ENCODE data around the gene MBTD1.

MBTD1 gene

DNA sequence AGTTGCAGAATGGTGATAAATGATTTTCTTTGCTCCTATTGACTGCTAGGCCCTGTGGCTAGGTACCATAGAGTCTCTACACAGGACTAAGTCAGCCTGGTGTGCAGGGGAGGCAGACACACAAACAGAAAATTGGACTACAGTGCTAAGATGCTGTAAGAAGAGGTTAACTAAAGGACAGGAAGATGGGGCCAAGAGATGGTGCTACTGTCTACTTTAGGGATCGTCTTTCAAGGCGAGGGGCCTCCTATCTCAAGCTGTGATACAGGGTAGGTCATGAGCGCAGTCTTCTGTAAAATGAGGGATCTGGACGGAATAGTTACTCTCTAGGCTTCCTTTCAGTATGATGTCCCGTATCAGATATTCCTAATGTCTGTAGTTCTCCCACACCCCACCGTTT is 105.7 kb downstream of the MBTD1 start:
- Histone ChIP-seq H2BK15ac (ENCODE audit: low read depth, poor library complexity, severe bottlenecking) (no peak overlapping the region), H4K91ac (ENCODE audit: low read length) (no peak overlapping the region), H3K9me3 (ENCODE audit: control insufficient read depth, low read length) (no peaks in the 10 kb centered on the region), H3K79me1 (replicated peaks; ENCODE audit: low read length, poor library complexity, severe bottlenecking) (peaks cover 7% of the 10 kb centered on the region), H3K9ac (ENCODE audit: low read length) (peak overlapping the region; percentile 92), H3K27me3 (ENCODE audit: control insufficient read depth in 1 of 2, insufficient read depth in 1 of 2, low read length in 2 of 2) (no peaks in the 10 kb centered on the region), H3K18ac (ENCODE audit: low read depth in 1 of 2, low read length in 2 of 2) (no peak overlapping the region), H2AK5ac (ENCODE audit: low read length, severe bottlenecking) (no peak overlapping the region), H2AFZ (ENCODE audit: low read depth, low read length) (no peak overlapping the region), H3K4ac (ENCODE audit: low read depth in 1 of 2, low read length in 2 of 2) (peak overlapping the region in 1 of 2 experiments; percentile 94), H3K4me3 (ENCODE audit: insufficient read depth in 1 of 2, low read depth in 1 of 2, low read length in 2 of 2) (peak overlapping the region in 1 of 2 experiments; percentile 90), H3K14ac (ENCODE audit: low read length in 2 of 2) (peak overlapping the region in 1 of 2 experiments; percentile 7), H2BK120ac (ENCODE audit: low read depth, low read length) (no peak overlapping the region), H2BK5ac (ENCODE audit: low read depth, low read length, poor library complexity, severe bottlenecking) (no peak overlapping the region), H3K36me3 (ENCODE audit: control insufficient read depth in 1 of 2, insufficient read depth in 2 of 2, low read depth in 1 of 2, low read length in 2 of 2) (peaks cover 4 to 32% of the 10 kb centered on the region in 2 experiments), H3K4me1 (ENCODE audit: control insufficient read depth, insufficient read depth, low read depth, low read length) (peaks cover 6% of the 10 kb centered on the region), H3K27ac (ENCODE audit: low read length, poor library complexity, severe bottlenecking) (peak overlapping the region; percentile 87), H3K4me2 (ENCODE audit: low read length, poor library complexity, severe bottlenecking) (peak overlapping the region; percentile 82), H3K23ac (ENCODE audit: low read length in 2 of 2) (no peak overlapping the region), H4K8ac (ENCODE audit: low read length) (peak overlapping the region; percentile 12), H2BK12ac (ENCODE audit: low read length in 2 of 2) (no peak overlapping the region)
- 0% methylated on average over 3 of the region's 6 CpGs for WGBS
- DNase-seq, result peak; percentile 33

DNA sequence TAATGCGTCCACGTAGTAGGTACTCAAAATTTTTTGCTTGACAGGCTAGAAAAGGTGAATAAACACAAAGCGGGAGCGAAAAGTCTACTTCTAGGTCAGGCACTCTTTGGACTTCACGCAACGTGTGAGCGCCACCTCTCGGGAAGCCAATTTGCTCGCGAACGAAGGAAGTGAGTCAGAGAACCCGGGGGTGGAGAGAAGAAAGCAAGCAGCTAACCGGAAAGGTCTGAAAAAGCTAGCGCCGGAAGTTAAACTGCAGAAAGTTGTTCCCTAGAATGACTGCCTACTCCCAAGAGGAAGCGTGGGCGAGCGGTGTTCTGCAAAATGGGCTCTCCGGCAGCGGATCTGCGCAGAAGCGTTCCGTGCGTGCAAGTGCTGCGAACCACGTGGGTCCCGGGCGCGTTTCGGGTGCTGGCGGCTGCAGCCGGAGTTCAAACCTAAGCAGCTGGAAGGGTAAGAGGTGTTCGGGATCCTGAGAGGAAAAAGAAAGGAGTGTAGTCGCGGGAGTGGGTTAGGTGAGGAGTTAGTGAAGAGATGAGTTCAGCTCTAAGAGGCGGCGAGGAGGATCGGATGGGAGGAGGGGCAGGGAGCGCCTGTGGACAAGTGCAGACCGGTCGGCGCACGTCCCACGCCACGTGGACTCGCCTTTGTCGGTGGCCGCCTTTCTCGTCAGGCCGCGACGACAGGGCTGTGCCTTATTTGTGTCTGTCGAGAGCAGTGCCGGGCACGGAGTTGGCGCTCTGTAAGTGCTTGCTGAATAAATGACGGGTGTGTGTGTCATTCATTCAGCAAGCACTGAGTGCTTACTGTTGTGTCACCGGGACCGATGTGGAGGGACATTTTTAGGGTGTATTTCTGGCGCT is 106.4 kb downstream of the MBTD1 start, which contains the start of gene NME1:
NME1 (plus strand) TSS at position 350 of the 863 bp plus-strand sequence. CDS start 2,096 bp downstream, outside the sequence.
- Histone ChIP-seq H4K8ac (ENCODE audit: low read length) (peak within 1 kb of the TSS; percentile 94), H2BK120ac (ENCODE audit: low read depth, low read length) (peak within 1 kb of the TSS; percentile 42), H3K4ac (ENCODE audit: low read depth in 1 of 2, low read length in 2 of 2) (peak within 1 kb of the TSS; percentile 24 to 94), H4K91ac (ENCODE audit: low read length) (peak within 1 kb of the TSS; percentile 82), H3K9me3 (ENCODE audit: control insufficient read depth, low read length) (no peaks in the 10 kb centered on the region), H2BK15ac (ENCODE audit: low read depth, poor library complexity, severe bottlenecking) (no peak within 1 kb of the TSS), H2AK5ac (ENCODE audit: low read length, severe bottlenecking) (peak within 1 kb of the TSS; percentile 54), H2BK12ac (ENCODE audit: low read length in 2 of 2) (no peak within 1 kb of the TSS), H3K4me1 (ENCODE audit: control insufficient read depth, insufficient read depth, low read depth, low read length) (peaks cover 6% of the 10 kb centered on the region), H2AFZ (ENCODE audit: low read depth, low read length) (peak within 1 kb of the TSS; percentile 80), H3K23ac (ENCODE audit: low read length in 2 of 2) (peak within 1 kb of the TSS in 1 of 2 experiments; percentile 92), H3K4me2 (ENCODE audit: low read length, poor library complexity, severe bottlenecking) (peak within 1 kb of the TSS; percentile 82), H3K27me3 (ENCODE audit: control insufficient read depth in 1 of 2, insufficient read depth in 1 of 2, low read length in 2 of 2) (no peaks in the 10 kb centered on the region), H3K18ac (ENCODE audit: low read depth in 1 of 2, low read length in 2 of 2) (peak within 1 kb of the TSS; percentile 77 to 88), H3K36me3 (ENCODE audit: control insufficient read depth in 1 of 2, insufficient read depth in 2 of 2, low read depth in 1 of 2, low read length in 2 of 2) (peaks cover 4 to 25% of the 10 kb centered on the region in 2 experiments), H2BK5ac (ENCODE audit: low read depth, low read length, poor library complexity, severe bottlenecking) (peak within 1 kb of the TSS; percentile 66), H3K27ac (ENCODE audit: low read length, poor library complexity, severe bottlenecking) (peak within 1 kb of the TSS; percentile 91), H3K79me1 (replicated peaks; ENCODE audit: low read length, poor library complexity, severe bottlenecking) (peaks cover 4% of the 10 kb centered on the region), H3K9ac (ENCODE audit: low read length) (peak within 1 kb of the TSS; percentile 92), H3K14ac (ENCODE audit: low read length in 2 of 2) (peak within 1 kb of the TSS in 1 of 2 experiments; percentile 98), H3K4me3 (ENCODE audit: insufficient read depth in 1 of 2, low read depth in 1 of 2, low read length in 2 of 2) (peak within 1 kb of the TSS; percentile 90 to 98)
- DNase-seq, result peak; percentile 100
- under 1% methylated on average over 60 of the region's 60 CpGs for WGBS

- Histone ChIP-seq H3K9me3 (ENCODE audit: control insufficient read depth, low read length) (no peaks in the 10 kb centered on the region), H3K18ac (ENCODE audit: low read depth in 1 of 2, low read length in 2 of 2) (no peak overlapping the region), H3K4ac (ENCODE audit: low read depth in 1 of 2, low read length in 2 of 2) (no peak overlapping the region), H3K4me2 (ENCODE audit: low read length, poor library complexity, severe bottlenecking) (peak overlapping the region; percentile 76), H2BK120ac (ENCODE audit: low read depth, low read length) (peak overlapping the region; percentile 42), H2AK5ac (ENCODE audit: low read length, severe bottlenecking) (no peak overlapping the region), H3K27ac (ENCODE audit: low read length, poor library complexity, severe bottlenecking) (peak overlapping the region; percentile 91), H3K9ac (ENCODE audit: low read length) (peak overlapping the region; percentile 88), H3K23ac (ENCODE audit: low read length in 2 of 2) (no peak overlapping the region), H3K79me1 (replicated peaks; ENCODE audit: low read length, poor library complexity, severe bottlenecking) (peaks cover 4% of the 10 kb centered on the region), H2BK15ac (ENCODE audit: low read depth, poor library complexity, severe bottlenecking) (no peak overlapping the region), H3K27me3 (ENCODE audit: control insufficient read depth in 1 of 2, insufficient read depth in 1 of 2, low read length in 2 of 2) (no peaks in the 10 kb centered on the region), H3K14ac (ENCODE audit: low read length in 2 of 2) (no peak overlapping the region), H4K8ac (ENCODE audit: low read length) (peak overlapping the region; percentile 75), H2BK5ac (ENCODE audit: low read depth, low read length, poor library complexity, severe bottlenecking) (no peak overlapping the region), H2BK12ac (ENCODE audit: low read length in 2 of 2) (no peak overlapping the region), H2AFZ (ENCODE audit: low read depth, low read length) (peak overlapping the region; percentile 2), H3K36me3 (ENCODE audit: control insufficient read depth in 1 of 2, insufficient read depth in 2 of 2, low read depth in 1 of 2, low read length in 2 of 2) (peaks cover 4 to 19% of the 10 kb centered on the region in 2 experiments), H3K4me1 (ENCODE audit: control insufficient read depth, insufficient read depth, low read depth, low read length) (peaks cover 6% of the 10 kb centered on the region), H4K91ac (ENCODE audit: low read length) (no peak overlapping the region), H3K4me3 (ENCODE audit: insufficient read depth in 1 of 2, low read depth in 1 of 2, low read length in 2 of 2) (peak overlapping the region in 1 of 2 experiments; percentile 72)
- no peak for DNase-seq
- WGBS, result 79% methylated on average over 6 of the region's 8 CpGs
These were observed 107.1 kb downstream of the MBTD1 start for GRCh38 chr17:51152766-51153209.

DNA sequence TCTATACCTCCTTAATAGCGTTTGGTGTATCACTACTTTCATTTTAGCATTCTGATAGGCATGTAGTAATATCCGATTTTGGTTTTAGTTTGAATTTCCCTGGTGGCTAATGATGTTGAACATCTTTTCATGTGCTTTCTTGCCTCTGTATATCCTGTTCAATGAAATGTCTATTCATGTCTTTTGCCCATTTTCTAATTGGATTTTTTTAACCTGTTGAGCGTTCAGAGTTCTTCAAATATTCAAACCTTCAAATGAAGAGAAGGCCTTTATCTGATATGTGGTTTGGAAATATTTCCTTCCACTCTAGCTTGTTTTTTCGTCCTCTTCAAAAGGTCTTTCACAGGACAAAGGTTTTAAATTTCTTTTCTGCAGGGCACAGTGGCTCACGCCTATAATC is 108.9 kb downstream of the MBTD1 start:
- Histone ChIP-seq H3K23ac (ENCODE audit: low read length in 2 of 2) (no peak overlapping the region), H3K4me1 (ENCODE audit: control insufficient read depth, insufficient read depth, low read depth, low read length) (peaks cover 6% of the 10 kb centered on the region), H3K9ac (ENCODE audit: low read length) (no peak overlapping the region), H4K8ac (ENCODE audit: low read length) (no peak overlapping the region), H3K27me3 (ENCODE audit: control insufficient read depth in 1 of 2, insufficient read depth in 1 of 2, low read length in 2 of 2) (no peaks in the 10 kb centered on the region), H2BK15ac (ENCODE audit: low read depth, poor library complexity, severe bottlenecking) (no peak overlapping the region), H3K79me1 (replicated peaks; ENCODE audit: low read length, poor library complexity, severe bottlenecking) (peaks cover 2% of the 10 kb centered on the region), H2AK5ac (ENCODE audit: low read length, severe bottlenecking) (no peak overlapping the region), H3K4me2 (ENCODE audit: low read length, poor library complexity, severe bottlenecking) (no peak overlapping the region), H3K36me3 (ENCODE audit: control insufficient read depth in 1 of 2, insufficient read depth in 2 of 2, low read depth in 1 of 2, low read length in 2 of 2) (peaks cover 0 to 5% of the 10 kb centered on the region in 2 experiments), H3K4ac (ENCODE audit: low read depth in 1 of 2, low read length in 2 of 2) (no peak overlapping the region), H2BK12ac (ENCODE audit: low read length in 2 of 2) (no peak overlapping the region), H3K18ac (ENCODE audit: low read depth in 1 of 2, low read length in 2 of 2) (no peak overlapping the region), H2BK120ac (ENCODE audit: low read depth, low read length) (no peak overlapping the region), H3K27ac (ENCODE audit: low read length, poor library complexity, severe bottlenecking) (no peak overlapping the region), H3K9me3 (ENCODE audit: control insufficient read depth, low read length) (no peaks in the 10 kb centered on the region), H3K14ac (ENCODE audit: low read length in 2 of 2) (no peak overlapping the region), H3K4me3 (ENCODE audit: insufficient read depth in 1 of 2, low read depth in 1 of 2, low read length in 2 of 2) (no peak overlapping the region), H2BK5ac (ENCODE audit: low read depth, low read length, poor library complexity, severe bottlenecking) (no peak overlapping the region), H2AFZ (ENCODE audit: low read depth, low read length) (no peak overlapping the region), H4K91ac (ENCODE audit: low read length) (no peak overlapping the region)
- no peak for DNase-seq
- 92% methylated on average over 3 of the region's 5 CpGs for WGBS

Data from mesenchymal stem cell (in vitro differentiated cells and primary cell).